Lower leg skin (tissue), 3 donors: ENCODE measurements around the gene ARRDC4.

ENCODE experiments used
- CTCF ChIP-seq, 3 donors: fragments of 450-650 bp; IDR thresholded peaks; one replicate each; pipeline ENCODE4 v1.5.1; 2016; ENCODE audit warnings: antibody characterized with exemption in 3 of 3, mild to moderate bottlenecking in 3 of 3, moderate library complexity in 2 of 3
- POLR2A ChIP-seq, 2 donors: fragments of 450-650 bp; IDR thresholded peaks; one replicate each; pipeline ENCODE4 v1.6.1; 2016 to 2017; ENCODE audit warnings: antibody characterized with exemption in 2 of 2, mild to moderate bottlenecking in 1 of 2, moderate library complexity in 1 of 2

- TF ChIP-seq POLR2A (IDR thresholded peaks at IDR 0.05) (no peak), CTCF (IDR thresholded peaks at IDR 0.05) (no peak)
Measured at GRCh38 chr15:97995192-97995591, 34.7 kb downstream of the ARRDC4 start.
